Measurements from ENCODE around the gene ITIH4. TPM values are rescaled to one million over a fixed set of nuclear protein-coding genes. Genes with fewer than 3 reads are reported as not detected.

The ITIH4 gene
- total and polyA plus RNA-seq, 9 of the 15 experiments (the other 6 are each of a cell fraction or from before 2014, with no cell fraction given): 0.09 to 0.62 (median 0.20) TPM; not detected in 6

DNA sequence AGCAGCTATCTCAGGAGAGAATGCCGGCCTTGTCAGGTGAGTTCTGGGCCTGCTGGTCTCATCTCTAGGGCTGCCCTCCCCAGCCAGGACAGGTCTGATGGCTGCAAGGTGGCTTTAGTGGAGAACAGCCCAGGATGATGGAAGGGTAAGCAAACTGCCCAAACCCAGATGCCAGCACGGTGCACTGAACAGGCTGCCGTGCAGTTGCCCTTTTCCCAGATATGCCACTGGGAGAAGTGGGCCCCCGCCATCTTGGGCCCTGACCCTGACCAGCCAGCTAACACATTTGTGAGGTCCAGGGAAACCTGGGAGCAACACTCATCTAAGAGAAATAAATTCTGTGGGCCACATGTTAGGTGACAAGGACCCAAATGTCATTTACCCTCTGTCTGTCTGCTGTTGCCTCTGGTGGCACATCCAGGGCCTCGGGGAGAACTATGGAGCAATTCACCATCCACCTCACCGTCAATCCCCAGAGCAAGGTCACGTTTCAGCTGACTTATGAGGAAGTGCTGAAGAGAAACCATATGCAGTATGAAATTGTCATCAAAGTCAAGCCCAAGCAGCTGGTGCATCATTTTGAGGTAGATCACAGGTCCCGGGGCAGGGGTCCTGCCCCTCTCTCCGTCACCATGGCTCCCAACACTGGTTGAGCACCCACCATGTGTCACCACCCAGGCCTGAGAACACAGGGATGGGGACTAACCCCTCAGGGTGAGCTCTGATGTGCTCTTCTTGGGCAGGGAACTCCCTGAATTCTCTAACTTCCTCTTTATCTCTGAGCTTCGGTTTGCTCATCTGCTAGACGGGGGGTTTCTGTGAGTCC lies 51.2 kb downstream of the ITIH4 start:
- Histone ChIP-seq H3K27me3 (ENCODE audit: control insufficient read depth in 2 of 2, insufficient read depth in 2 of 2, low read length in 2 of 2) (peaks cover 0 to 30% of the 10 kb centered on the region in 2 experiments; a peak in 2 of 5 replicates), H4K20me1 (replicated peaks; ENCODE audit: control insufficient read depth, insufficient read depth, low read length) (no peaks in the 10 kb centered on the region), H3K9me1 (ENCODE audit: control insufficient read depth, insufficient read depth, low read length) (no peaks in the 10 kb centered on the region), H3K9me3 (replicated peaks; ENCODE audit: control insufficient read depth, insufficient read depth, low read depth, low read length) (no peaks in the 10 kb centered on the region), H3K27ac (ENCODE audit: extremely low read depth, low read depth, low read length) (no peak overlapping the region), H3K4me3 (no peak overlapping the region), H3K4me1 (replicated peaks in 1 of 2; ENCODE audit: control insufficient read depth in 2 of 2, insufficient read depth in 2 of 2, low read length in 2 of 2) (no peaks in the 10 kb centered on the region; a peak in 2 of 5 replicates), H3K9ac (ENCODE audit: insufficient read depth in 1 of 2, low read depth in 2 of 2, low read length in 2 of 2) (0 out of 4 replicates have a peak overlapping the region, but pooled peaks of 1 of the 2 experiments have one; percentile 26), H3K4me2 (ENCODE audit: insufficient read depth, low read length) (no peak overlapping the region), H3K36me3 (ENCODE audit: control insufficient read depth, insufficient read depth, low read length) (no peaks in the 10 kb centered on the region), H3K79me2 (ENCODE audit: control insufficient read depth, insufficient read depth, low read length) (no peaks in the 10 kb centered on the region), H2AFZ (ENCODE audit: low read depth, low read length) (no peak overlapping the region)
- DNase-seq (ENCODE audit: extremely low read depth in 1 of 4, low spot score in 3 of 4) (no peak), ATAC-seq (no peak), FAIRE-seq (no peak)
- TF ChIP-seq ZNF766 (CRISPR knock-in tag; conservative IDR thresholded peaks at IDR 0.05): no peak
- TF ChIP-seq NR2F6 (CRISPR knock-in tag; IDR thresholded peaks at IDR 0.05): no peak
- TF ChIP-seq BHLHE40 (IDR thresholded peaks at IDR 0.05; ENCODE audit: low read length): 0 out of 2 replicates have a peak, but pooled peaks have one; percentile 22
- TF ChIP-seq, protein P1, sequence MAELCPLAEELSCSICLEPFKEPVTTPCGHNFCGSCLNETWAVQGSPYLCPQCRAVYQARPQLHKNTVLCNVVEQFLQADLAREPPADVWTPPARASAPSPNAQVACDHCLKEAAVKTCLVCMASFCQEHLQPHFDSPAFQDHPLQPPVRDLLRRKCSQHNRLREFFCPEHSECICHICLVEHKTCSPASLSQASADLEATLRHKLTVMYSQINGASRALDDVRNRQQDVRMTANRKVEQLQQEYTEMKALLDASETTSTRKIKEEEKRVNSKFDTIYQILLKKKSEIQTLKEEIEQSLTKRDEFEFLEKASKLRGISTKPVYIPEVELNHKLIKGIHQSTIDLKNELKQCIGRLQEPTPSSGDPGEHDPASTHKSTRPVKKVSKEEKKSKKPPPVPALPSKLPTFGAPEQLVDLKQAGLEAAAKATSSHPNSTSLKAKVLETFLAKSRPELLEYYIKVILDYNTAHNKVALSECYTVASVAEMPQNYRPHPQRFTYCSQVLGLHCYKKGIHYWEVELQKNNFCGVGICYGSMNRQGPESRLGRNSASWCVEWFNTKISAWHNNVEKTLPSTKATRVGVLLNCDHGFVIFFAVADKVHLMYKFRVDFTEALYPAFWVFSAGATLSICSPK (IDR thresholded peaks at IDR 0.05; ENCODE audit: borderline replicate concordance): no peak
- no peak for TF ChIP-seq TCF7 (IDR thresholded peaks at IDR 0.05; ENCODE audit: borderline replicate concordance)
- TF ChIP-seq TOE1 (IDR thresholded peaks at IDR 0.05; ENCODE audit: borderline replicate concordance): no peak
- TF ChIP-seq TOE1 (CRISPR knock-in tag; IDR thresholded peaks at IDR 0.05; ENCODE audit: borderline replicate concordance, low read depth): no peak
- TF ChIP-seq WHSC1 (IDR thresholded peaks at IDR 0.05; ENCODE audit: low read length): no peak
- TF ChIP-seq, protein P2, sequence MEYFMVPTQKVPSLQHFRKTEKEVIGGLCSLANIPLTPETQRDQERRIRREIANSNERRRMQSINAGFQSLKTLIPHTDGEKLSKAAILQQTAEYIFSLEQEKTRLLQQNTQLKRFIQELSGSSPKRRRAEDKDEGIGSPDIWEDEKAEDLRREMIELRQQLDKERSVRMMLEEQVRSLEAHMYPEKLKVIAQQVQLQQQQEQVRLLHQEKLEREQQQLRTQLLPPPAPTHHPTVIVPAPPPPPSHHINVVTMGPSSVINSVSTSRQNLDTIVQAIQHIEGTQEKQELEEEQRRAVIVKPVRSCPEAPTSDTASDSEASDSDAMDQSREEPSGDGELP (CRISPR knock-in tag; IDR thresholded peaks at IDR 0.05; ENCODE audit: borderline replicate concordance): no peak
- no peak for TF ChIP-seq ZNF253 (CRISPR knock-in tag; conservative IDR thresholded peaks at IDR 0.05)
- no peak for TF ChIP-seq SRSF3 (IDR thresholded peaks at IDR 0.05; ENCODE audit: insufficient read depth, low read length)
- TF ChIP-seq NFRKB (IDR thresholded peaks at IDR 0.05; ENCODE audit: low read depth): no peak
- TF ChIP-seq POLR3G (IDR thresholded peaks at IDR 0.05; ENCODE audit: extremely low read depth, insufficient read length, insufficient replicate concordance): no peak
- no peak for TF ChIP-seq ASH1L (IDR thresholded peaks at IDR 0.05; ENCODE audit: borderline replicate concordance, low read depth, partially characterized antibody)
- TF ChIP-seq, protein P3, sequence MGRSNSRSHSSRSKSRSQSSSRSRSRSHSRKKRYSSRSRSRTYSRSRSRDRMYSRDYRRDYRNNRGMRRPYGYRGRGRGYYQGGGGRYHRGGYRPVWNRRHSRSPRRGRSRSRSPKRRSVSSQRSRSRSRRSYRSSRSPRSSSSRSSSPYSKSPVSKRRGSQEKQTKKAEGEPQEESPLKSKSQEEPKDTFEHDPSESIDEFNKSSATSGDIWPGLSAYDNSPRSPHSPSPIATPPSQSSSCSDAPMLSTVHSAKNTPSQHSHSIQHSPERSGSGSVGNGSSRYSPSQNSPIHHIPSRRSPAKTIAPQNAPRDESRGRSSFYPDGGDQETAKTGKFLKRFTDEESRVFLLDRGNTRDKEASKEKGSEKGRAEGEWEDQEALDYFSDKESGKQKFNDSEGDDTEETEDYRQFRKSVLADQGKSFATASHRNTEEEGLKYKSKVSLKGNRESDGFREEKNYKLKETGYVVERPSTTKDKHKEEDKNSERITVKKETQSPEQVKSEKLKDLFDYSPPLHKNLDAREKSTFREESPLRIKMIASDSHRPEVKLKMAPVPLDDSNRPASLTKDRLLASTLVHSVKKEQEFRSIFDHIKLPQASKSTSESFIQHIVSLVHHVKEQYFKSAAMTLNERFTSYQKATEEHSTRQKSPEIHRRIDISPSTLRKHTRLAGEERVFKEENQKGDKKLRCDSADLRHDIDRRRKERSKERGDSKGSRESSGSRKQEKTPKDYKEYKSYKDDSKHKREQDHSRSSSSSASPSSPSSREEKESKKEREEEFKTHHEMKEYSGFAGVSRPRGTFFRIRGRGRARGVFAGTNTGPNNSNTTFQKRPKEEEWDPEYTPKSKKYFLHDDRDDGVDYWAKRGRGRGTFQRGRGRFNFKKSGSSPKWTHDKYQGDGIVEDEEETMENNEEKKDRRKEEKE (IDR thresholded peaks at IDR 0.05; ENCODE audit: borderline replicate concordance in 1 of 2, control insufficient read depth in 1 of 2, low read depth in 2 of 2, low read length in 1 of 2): no peak
- TF ChIP-seq SPI1 (IDR thresholded peaks at IDR 0.05; ENCODE audit: borderline replicate concordance, low read depth, low read length): peak; percentile 72; the same call in 1 of the 2 replicates
- no TSS peak for BruUV-seq (replicated peaks)
- in situ Hi-C loops (cut with MboI) (no loop called here), intact Hi-C loops (cut with micrococcal nuclease) (no loop called here)
- POLR2A ChIA-PET: interaction anchor here (0.6 kb wide), 2 partner anchors 9 to 287 kb away, joined by 3 to 4 read pairs; no protein-coding TSS in a partner anchor
- CTCF ChIA-PET (ENCODE audit: low intra/inter-chr PET ratio): no interaction called here
- WGBS (ENCODE audit: insufficient coverage, low coverage, missing lambda C conversion rate): 5% methylated on average over 6 of the region's 11 CpGs

All from K562 (cell line).